IPS DF 19.7 (cell line): ENCODE measurements around the gene SMAD5.
A peak's percentile ranks its signal among the peaks of the same experiment; 100 is the strongest.

ENCODE experiments used
- DNase-seq: peaks from one replicate; pipeline ENCODE4 v3.0.0-alpha.2; 2013; ENCODE audit warnings: low read depth, low spot score

SMAD5 gene

DNA sequence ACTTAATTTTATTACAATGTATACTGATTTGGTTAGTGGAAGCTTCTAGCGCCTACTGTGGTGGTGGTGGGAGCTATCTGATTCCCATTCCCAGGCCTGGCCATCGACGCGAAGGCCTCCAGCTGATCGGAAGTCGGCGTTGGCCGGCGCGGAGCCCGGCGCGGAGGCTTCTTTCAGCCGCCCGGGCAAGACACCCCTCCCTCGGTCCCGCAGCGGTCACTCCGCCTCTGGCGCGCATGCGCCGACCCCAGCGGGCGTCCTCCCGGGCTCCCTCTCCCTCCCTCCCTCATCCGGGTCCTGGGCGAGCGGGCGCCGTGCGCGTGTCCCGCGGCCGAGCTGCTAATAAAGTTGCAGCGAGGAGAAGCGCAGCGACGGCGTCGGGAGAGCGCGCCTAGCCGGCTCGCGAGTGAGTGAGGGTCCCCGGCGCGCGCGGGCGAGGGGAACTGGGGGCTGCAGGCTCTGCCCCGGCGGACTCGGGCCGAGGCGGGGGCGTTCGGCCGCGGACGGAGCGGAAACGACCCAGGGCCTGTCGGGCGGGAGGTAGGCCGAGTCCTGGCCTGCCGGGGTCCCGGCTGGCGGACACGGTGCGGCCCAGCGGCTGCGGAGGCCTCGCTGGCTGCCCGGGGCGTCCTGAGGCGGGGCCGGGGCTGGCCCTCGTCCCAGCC, at the start of gene SMAD5:
Gene SMAD5 (plus strand): TSS at position 289 of the 665 bp plus-strand sequence. CDS start 20,916 bp downstream, outside the sequence.
- DNase-seq: peak; percentile 84

GRCh38 chr5:136084698-136085097, 47.9 kb upstream of the SMAD5 start:
- DNase-seq: no peak

- no peak for DNase-seq
These were observed 45.7 kb upstream of the SMAD5 start for GRCh38 chr5:136086783-136087566.

- DNase-seq: no peak
These were observed 44.4 kb upstream of the SMAD5 start for GRCh38 chr5:136087961-136088871.

DNA sequence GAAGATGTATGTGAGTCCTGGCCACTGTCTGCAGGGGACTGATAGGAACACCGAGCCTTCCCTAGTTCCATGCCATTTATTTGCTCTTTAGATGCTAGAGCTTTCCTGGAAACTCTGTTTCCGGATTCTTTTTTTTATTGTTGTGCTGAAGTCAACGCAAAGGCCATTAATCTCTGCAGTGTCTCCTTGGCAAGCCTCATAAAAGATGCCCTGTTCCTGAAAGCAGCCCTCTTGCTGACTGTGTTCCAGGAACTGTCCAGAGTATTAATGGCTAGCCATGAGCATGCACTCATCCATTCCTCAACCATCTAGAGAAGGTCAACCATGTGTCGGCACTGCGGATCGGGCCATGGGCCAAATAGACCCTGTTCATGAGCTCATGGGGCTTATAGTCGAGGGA, 42.9 kb upstream of the SMAD5 start:
- DNase-seq: no peak

GRCh38 chr5:136090319-136090718, 42.3 kb upstream of the SMAD5 start:
- DNase-seq: no peak

DNA sequence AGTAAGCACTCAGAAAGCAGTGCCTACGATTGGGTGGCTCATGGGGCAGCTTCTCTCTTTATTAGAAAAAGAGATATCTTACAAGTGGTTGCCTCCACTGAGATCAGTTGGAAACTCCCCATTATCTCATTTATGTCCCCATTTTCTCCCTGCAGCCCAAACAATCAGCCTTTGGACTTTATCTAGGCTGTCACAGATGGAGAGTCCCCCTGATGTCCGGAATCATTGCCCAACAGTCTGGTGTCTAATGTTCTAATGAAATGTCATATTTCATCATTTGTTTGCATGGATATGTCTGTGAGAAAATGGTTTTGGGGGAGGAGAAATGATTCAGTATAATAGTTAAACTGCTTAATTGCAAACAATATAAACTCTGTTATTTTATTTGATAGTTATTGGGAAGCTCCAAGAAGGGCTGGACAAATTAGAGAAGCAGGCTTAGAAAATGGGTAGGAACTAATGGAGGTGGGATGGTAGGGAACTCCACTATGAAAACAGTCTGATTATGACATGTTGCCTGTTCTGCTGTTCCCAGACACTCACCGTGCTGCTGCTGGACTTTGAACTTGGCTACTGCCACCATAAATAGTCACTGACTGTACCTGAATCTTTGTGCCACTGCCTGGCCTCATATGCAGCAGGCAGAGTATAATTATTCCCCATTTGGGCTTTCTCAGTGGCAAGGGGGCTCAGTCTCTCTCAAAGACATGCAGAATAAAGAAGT, 38.3 kb upstream of the SMAD5 start:
- DNase-seq: no peak

GRCh38 chr5:136094913-136095641, 37.6 kb upstream of the SMAD5 start:
- DNase-seq: no peak

- no peak for DNase-seq
These were observed 34.5 kb upstream of the SMAD5 start for GRCh38 chr5:136098176-136098575.

DNA sequence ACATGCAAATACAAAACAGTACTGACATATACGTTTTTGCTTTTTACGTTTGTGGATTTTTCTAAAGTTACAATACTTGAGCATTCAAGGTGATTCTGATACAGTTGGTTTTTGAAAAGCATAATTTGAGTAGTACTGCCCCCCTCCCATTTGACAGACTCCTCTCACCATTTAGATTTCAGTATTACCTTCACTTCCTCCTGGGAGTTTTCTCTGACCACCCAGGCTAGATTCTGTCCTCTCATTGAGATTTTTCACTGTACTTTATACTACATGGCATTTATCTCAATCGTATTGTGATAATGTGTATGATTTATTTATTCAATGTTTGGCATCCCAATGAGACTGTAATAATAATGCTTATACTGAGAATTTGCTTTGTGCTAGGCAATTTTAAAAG, 32.8 kb upstream of the SMAD5 start:
- no peak for DNase-seq

DNA sequence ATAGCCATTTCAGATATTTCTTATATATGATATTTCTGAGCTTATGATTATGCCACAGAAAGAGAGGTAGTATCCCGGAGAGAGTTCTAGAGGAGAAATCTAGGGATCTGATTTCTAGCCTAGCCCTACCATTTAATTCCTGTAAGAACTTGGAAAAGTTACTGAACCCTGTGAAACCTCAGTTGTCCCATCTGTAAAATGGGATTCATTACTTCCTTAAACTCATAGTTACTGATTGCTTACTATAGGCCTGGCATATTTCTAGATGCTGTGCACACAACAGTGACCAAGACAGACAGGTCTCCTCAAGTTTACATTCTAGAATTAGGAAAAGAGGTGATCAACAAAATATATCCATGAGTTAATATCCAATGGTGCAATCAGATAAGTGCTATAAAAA, 30.8 kb upstream of the SMAD5 start:
- no peak for DNase-seq

GRCh38 chr5:136103118-136103517, 29.5 kb upstream of the SMAD5 start:
- DNase-seq: no peak

- no peak for DNase-seq
These were observed 28.2 kb upstream of the SMAD5 start for GRCh38 chr5:136104306-136104965.

- DNase-seq: no peak
These were observed 26.2 kb upstream of the SMAD5 start for GRCh38 chr5:136106351-136107031.

GRCh38 chr5:136108180-136108611, 24.4 kb upstream of the SMAD5 start:
- no peak for DNase-seq

DNA sequence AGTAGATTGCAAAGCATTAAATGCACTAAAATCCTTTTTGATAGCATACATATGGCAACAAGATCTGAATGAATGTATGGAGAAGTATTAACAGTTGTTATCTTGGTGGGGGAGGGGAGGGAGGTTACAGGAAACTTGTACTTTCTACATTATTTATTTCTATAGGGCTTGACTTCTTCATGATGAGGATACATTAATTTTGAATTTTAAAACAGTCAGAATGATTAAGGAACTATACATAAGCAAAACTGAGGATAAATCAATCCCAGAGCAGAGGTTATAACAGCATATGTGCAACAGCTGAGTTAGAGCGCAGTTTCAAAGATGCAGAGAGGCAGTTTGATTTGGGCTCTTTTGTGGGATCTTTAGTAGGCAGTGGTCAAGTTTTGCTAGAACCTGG, 23.9 kb upstream of the SMAD5 start:
- DNase-seq: no peak

- DNase-seq: no peak
These were observed 23.1 kb upstream of the SMAD5 start for GRCh38 chr5:136109453-136110135.

- DNase-seq: no peak
These were observed 19.0 kb upstream of the SMAD5 start for GRCh38 chr5:136113606-136114005.
